GM12878 (cell line): ENCODE measurements around the gene MPIG6B. TPM values are rescaled to one million over a fixed set of nuclear protein-coding genes. Genes with fewer than 3 reads are reported as not detected.

Experiments
- BHLHE40 ChIP-seq, 2 experiments: fragments of 450-650 bp in 1 of 2; IDR thresholded peaks; 2 replicates each; pipeline ENCODE4 v1.6.1; 2011 to 2017; ENCODE audit warnings: low read depth in 2 of 2, borderline replicate concordance in 1 of 2, improper control_type of control experiment in 1 of 2, low read length in 1 of 2, mild to moderate bottlenecking in 1 of 2
- BMI1 ChIP-seq: fragments of 450-650 bp; IDR thresholded peaks from 2 replicates; pipeline ENCODE4 v1.6.1; 2016; ENCODE audit warnings: mild to moderate bottlenecking, moderate library complexity, borderline replicate concordance
- CEBPZ ChIP-seq: fragments of 150-350 bp; IDR thresholded peaks from 2 replicates; pipeline ENCODE4 v1.6.1; 2016; ENCODE audit warnings: low read depth, low read length
- DPF2 ChIP-seq: fragments of 450-650 bp; IDR thresholded peaks from 2 replicates; pipeline ENCODE4 v1.6.1; 2017; ENCODE audit warnings: mild to moderate bottlenecking
- E2F8 ChIP-seq: fragments of 450-650 bp; IDR thresholded peaks from 2 replicates; pipeline ENCODE4 v1.6.1; 2018; ENCODE audit warnings: mild to moderate bottlenecking, low read depth, moderate library complexity; ENCODE audit not compliant: partially characterized antibody
- FOXK2 ChIP-seq: fragments of 450-650 bp; IDR thresholded peaks from 2 replicates; pipeline ENCODE4 v1.6.1; 2017; ENCODE audit warnings: mild to moderate bottlenecking, moderate library complexity
- GATAD2B ChIP-seq: fragments of 450-650 bp; conservative IDR thresholded peaks from 2 replicates; pipeline ENCODE4 v1.6.1; 2017; ENCODE audit warnings: low read depth, mild to moderate bottlenecking, moderate library complexity
- HDAC6 ChIP-seq: fragments of 200-600 bp; sonication (generic); IDR thresholded peaks from one replicate; pipeline ENCODE4 v1.8.0; 2017; ENCODE audit warnings: antibody characterized with exemption; ENCODE audit not compliant: unreplicated experiment
- KLF5 ChIP-seq: fragments of 450-650 bp; IDR thresholded peaks from 2 replicates; pipeline ENCODE4 v1.6.1; 2014; ENCODE audit warnings: mild to moderate bottlenecking; ENCODE audit not compliant: partially characterized antibody
- NR2C1 ChIP-seq: fragments of 450-650 bp; IDR thresholded peaks from 2 replicates; pipeline ENCODE4 v1.6.1; 2017; ENCODE audit warnings: antibody characterized with exemption, mild to moderate bottlenecking, moderate library complexity
- RB1 ChIP-seq: fragments of 450-650 bp; formaldehyde crosslinking; IDR thresholded peaks from 2 replicates; pipeline ENCODE4 v1.6.1; 2017; ENCODE audit warnings: mild to moderate bottlenecking, borderline replicate concordance
- SKIL ChIP-seq: fragments of 450-650 bp; IDR thresholded peaks from 2 replicates; pipeline ENCODE4 v1.6.1; 2017; ENCODE audit warnings: mild to moderate bottlenecking, low read depth, inconsistent platforms; ENCODE audit not compliant: poor library complexity, severe bottlenecking
- SUZ12 ChIP-seq: fragments of 200-600 bp; sonication (generic); IDR thresholded peaks from one replicate; pipeline ENCODE4 v1.6.1; 2018; ENCODE audit warnings: antibody characterized with exemption, mild to moderate bottlenecking; ENCODE audit not compliant: unreplicated experiment
- TAF1 ChIP-seq: IDR thresholded peaks from 2 replicates; pipeline ENCODE4 v1.6.1; 2011; ENCODE audit warnings: mild to moderate bottlenecking, low read depth, low read length, borderline replicate concordance
- TCF12 ChIP-seq: IDR thresholded peaks from 2 replicates; pipeline ENCODE4 v1.6.1; 2011; ENCODE audit warnings: low read depth, mild to moderate bottlenecking, low read length
- ZBED1 ChIP-seq: IDR thresholded peaks from 2 replicates; pipeline ENCODE4 v1.6.1; 2016; ENCODE audit warnings: borderline replicate concordance
- ZBTB33 ChIP-seq: fragments of 450-650 bp; IDR thresholded peaks from 2 replicates; pipeline ENCODE4 v1.6.1; 2017; ENCODE audit warnings: mild to moderate bottlenecking
- ZSCAN29 ChIP-seq: fragments of 450-650 bp; IDR thresholded peaks from 2 replicates; pipeline ENCODE4 v1.6.1; 2017; ENCODE audit warnings: mild to moderate bottlenecking, moderate library complexity
- ZZZ3 ChIP-seq: IDR thresholded peaks from 2 replicates; pipeline ENCODE4 v1.6.1; 2011; ENCODE audit warnings: low read depth; ENCODE audit not compliant: control insufficient read depth, insufficient read length
- polyA plus RNA-seq, 11 experiments: library from polyadenylated mRNA; depleted of rRNA in 4 of 11; unstranded in 6 of 11; stranded (reverse) in 5 of 11; fragments of >200 nt; fragmentation: Nextera tagmentation in 4 of 11; fragmentation: Illumina TruSeq in 1 of 11; extraction: Ambion mirVana in 4 of 11; extraction: Trizol in 1 of 11; gene quantifications; 1 replicate in 1 of 11; 2 replicates in 10 of 11; pipeline versions ENCODE4 v1.2.1 to v1.2.3, GENCODE V29; 2011 to 2016; ENCODE audit warnings: inconsistent platforms in 2 of 11, missing spikeins in 2 of 11, low read depth in 1 of 11
- total RNA-seq, 4 experiments: library from RNA; depleted of rRNA in 3 of 4; stranded (reverse); fragments of >200 nt in 3 of 4; fragmentation: Illumina TruSeq in 1 of 4; extraction: Trizol in 1 of 4; gene quantifications; 2 replicates each; pipeline versions ENCODE4 v1.2.1 to v1.2.3, GENCODE V29; 2013 to 2021

Gene MPIG6B
- total and polyA plus RNA-seq, 10 of the 15 experiments (the other 5 are each of a cell fraction or from before 2014, with no cell fraction given): not detected

- TF ChIP-seq E2F8 (no peak), SUZ12 (no peak), FOXK2 (no peak), DPF2 (peak; percentile 61), ZSCAN29 (no peak), BMI1 (no peak; the same call in 1 of the 2 replicates), TAF1 (no peak), CEBPZ (no peak), HDAC6 (no peak), TCF12 (no peak), BHLHE40 (IDR thresholded peaks at IDR 0.05; ENCODE audit: borderline replicate concordance in 1 of 2, low read depth in 2 of 2, low read length in 1 of 2) (peak; percentile 20 to 54; a peak in 1 of 4 replicates), RB1 (no peak), NR2C1 (no peak), GATAD2B (no peak), ZBED1 (peak; percentile 79; the same call in 1 of the 2 replicates), ZBTB33 (no peak), SKIL (peak; percentile 46), KLF5 (no peak), ZZZ3 (no peak)
Measured at GRCh38 chr6:31737991-31738979, 15.1 kb downstream of the MPIG6B start (continued).
